Measurements from ENCODE around the gene POU2AF3.
"Not testable (repeated sequence)": the region's sequence is repeated elsewhere in the genome, so short reads cannot be mapped to it uniquely, and the experiment has no call there.

Gene POU2AF3

GRCh38 chr11:111301004-111301841 lies 2.9 kb downstream of the POU2AF3 start:
- DNase-seq, result no peak

DNA sequence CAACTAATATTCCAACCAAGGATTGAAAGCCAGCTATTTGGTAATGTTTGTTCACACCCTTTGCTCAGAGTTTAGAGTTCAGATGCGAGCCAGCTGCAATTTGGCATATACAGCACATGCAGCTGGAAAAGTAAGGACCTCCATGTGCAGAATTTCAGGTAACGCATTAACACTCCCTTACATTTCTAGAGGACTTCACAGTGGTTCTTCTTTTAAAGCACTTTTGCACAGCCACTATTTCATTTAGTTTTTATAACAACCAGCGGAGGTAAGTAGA lies 3.4 kb downstream of the POU2AF3 start:
- no peak for DNase-seq

- no peak for DNase-seq
These were observed 4.0 kb downstream of the POU2AF3 start for GRCh38 chr11:111302298-111302697.

GRCh38 chr11:111303461-111303860 lies 5.1 kb downstream of the POU2AF3 start:
- DNase-seq, result no peak

DNA sequence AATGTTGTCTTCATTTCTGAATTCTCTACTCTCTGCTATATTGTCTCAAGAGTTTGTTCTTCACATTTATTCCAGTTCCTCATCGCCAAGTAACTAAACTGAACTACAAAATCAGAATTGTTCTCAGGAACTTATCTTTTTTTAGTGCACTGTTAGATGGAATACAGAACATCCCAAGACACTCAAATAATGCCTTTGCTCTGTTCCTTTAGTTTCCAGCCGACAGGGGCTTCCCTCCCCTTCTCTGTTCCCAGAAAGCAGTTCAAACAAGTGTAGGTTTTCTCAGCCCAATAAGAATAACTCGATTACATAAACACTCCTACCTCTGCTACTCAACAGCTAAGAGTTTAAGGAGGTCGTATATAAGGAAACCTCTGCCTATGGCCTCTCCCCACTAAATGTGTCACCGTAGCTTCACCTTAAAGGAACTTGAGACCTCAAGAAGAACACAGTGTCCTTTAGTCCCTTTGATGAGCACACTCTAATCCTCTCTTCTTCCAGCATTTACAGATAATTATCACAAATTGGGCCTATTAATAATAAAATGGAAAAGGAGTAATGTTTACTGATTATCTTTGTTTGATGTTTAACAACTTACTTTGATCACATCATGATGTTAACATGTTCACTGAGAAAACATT lies 6.9 kb downstream of the POU2AF3 start:
- no peak for DNase-seq

DNA sequence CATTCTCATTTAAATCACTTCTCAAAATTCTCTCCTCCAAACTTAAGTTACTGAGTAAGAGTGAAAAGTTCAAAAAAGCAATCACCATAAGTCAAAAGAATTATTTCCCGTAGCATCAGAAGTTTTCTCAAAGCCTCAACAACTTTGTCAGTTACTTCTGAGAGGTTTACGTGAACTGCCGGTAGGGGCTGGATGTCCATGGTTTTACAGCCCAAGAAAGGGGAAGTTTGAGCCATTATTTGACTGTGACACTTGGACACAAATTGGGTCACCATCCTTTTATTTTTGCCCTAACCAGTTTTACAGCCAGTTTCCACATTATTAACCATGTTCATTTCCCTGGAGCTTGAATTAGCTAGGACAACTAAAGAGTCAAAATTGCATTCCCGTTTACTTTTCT lies 7.5 kb downstream of the POU2AF3 start:
- no peak for DNase-seq

DNA sequence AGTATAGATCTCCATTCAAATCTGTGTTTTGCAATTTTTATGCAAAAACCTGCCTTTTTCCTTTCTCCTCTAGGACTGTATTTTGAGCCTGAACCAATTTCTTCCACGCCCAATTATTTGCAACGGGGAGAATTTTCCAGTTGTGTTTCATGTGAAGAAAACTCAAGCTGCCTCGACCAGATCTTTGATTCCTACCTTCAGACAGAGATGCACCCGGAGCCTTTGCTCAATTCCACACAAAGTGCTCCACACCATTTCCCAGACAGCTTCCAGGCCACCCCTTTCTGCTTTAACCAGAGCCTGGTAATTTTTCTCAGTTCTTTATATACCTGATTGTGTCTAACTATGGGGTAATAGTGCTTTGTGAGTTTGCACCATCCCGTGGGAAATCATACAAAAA lies 8.0 kb downstream of the POU2AF3 start:
- no peak for DNase-seq

- DNase-seq, result no peak
These were observed 9.2 kb downstream of the POU2AF3 start for GRCh38 chr11:111307472-111308108.

GRCh38 chr11:111308140-111308539 lies 9.8 kb downstream of the POU2AF3 start:
- DNase-seq, result no peak

DNA sequence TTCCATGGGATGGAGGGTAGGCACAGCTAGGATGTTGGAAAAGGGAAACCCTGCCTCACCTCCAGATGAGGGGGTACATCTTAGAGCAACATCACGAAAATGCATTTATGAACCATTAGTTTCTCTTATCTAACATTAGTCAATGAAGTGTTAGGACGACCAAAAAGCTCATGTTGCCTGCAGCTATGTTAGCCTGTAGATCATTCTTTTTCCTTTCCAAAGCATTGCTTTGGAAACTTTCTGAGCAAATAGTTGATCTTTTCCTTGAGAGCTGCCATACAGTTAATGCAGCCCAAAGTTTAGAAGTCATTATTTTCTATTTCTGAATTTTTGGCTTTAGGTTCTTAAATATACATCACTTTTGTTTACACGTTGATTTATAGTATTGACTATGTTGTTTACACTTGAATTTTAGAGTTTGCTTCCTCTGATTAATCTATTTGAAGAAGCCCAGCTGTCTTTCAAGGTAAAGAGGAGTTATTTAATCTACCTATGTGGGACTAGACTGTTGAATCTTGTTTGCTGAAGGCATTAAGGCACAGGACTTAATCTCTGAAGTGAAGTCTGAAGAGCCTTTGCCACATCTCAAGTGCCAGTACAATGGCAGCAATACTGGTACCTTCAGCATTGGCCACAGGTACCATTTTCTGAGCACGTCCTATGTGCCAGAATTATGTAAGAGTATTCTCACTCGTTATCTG lies 11.0 kb downstream of the POU2AF3 start:
- DNase-seq, result no peak

DNA sequence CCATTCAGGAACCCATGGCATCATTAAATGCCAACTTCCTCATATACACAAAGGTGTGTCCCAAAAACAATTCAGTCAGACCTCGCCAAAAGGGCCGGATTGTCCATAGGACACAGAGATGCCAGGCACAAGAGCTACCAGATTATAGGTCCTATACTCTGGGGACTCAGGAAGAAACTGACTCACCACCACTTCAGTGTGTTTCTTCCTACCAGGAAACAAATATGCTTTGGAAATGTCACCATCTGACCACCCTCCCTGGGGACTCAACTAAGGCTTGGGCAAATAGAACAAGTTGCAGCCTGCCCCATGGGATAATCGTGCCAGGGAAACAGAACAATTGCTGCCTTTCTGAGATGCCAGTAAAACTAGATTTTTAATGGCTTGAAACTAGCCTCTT lies 11.7 kb downstream of the POU2AF3 start:
- DNase-seq, result no peak

DNA sequence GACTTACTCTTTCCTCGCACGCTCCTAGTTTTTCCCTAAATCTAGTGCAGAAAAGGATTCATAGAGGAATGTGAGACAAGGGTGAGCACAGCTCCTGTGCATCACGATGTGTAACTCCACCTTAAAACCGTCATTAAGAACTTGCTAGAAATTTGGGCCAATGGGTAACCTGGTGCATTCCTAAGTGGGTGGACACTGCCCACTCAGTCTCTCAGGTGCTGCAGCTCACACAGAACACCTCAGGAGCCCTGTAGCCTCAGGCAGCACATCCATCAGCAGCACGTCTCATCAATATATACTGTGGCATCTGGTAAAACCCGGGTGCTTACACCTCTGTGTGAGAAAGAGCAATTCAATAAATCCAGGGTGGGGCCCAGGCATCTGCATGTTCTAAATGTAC lies 12.4 kb downstream of the POU2AF3 start:
- DNase-seq, result no peak

GRCh38 chr11:111312076-111312475 lies 13.7 kb downstream of the POU2AF3 start:
- no peak for DNase-seq

- no peak for DNase-seq
These were observed 20.9 kb downstream of the POU2AF3 start for GRCh38 chr11:111319296-111319695.

- not testable (repeated sequence) for DNase-seq
These were observed 21.9 kb downstream of the POU2AF3 start for GRCh38 chr11:111320199-111320598.

GRCh38 chr11:111320728-111321568 lies 22.6 kb downstream of the POU2AF3 start:
- DNase-seq, result peak; percentile 15

GRCh38 chr11:111322534-111322933 lies 24.2 kb downstream of the POU2AF3 start:
- no peak for DNase-seq

GRCh38 chr11:111324277-111324720 lies 26.0 kb downstream of the POU2AF3 start:
- peak; percentile 47 for DNase-seq

- no peak for DNase-seq
These were observed 26.9 kb downstream of the POU2AF3 start for GRCh38 chr11:111325259-111325658.

DNA sequence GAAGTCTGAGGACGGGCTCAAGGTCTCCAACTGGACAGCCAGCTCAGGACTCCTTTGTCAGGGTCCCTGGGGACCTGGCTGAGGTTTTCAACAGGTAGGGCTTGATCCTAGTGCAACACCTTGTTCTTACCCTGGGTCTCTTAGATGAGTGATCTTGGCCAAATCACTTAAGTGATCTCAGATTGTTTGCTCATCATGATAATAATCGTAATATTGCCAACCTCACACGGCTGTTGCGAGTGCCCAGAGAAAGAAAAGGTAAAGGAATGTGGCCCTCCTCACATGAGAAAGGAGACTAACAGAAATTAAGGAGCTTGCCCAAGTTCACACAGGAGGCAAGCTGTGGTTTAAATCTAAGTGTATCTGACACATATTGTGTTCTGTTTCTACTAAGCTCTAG lies 28.5 kb downstream of the POU2AF3 start:
- no peak for DNase-seq

GRCh38 chr11:111327908-111328624 lies 29.7 kb downstream of the POU2AF3 start:
- DNase-seq, result no peak
